GM18858 (cell line): ENCODE data around the gene CDX1.
"Not testable (repeated sequence)": the region's sequence is repeated elsewhere in the genome, so short reads cannot be mapped to it uniquely, and the experiment has no call there.

ENCODE experiments used
- ATAC-seq: cut with Tn5 transposase; IDR thresholded peaks from one replicate; pipeline ENCODE4 v1.9.1; 2021; ENCODE audit not compliant: unreplicated experiment

Gene CDX1

DNA sequence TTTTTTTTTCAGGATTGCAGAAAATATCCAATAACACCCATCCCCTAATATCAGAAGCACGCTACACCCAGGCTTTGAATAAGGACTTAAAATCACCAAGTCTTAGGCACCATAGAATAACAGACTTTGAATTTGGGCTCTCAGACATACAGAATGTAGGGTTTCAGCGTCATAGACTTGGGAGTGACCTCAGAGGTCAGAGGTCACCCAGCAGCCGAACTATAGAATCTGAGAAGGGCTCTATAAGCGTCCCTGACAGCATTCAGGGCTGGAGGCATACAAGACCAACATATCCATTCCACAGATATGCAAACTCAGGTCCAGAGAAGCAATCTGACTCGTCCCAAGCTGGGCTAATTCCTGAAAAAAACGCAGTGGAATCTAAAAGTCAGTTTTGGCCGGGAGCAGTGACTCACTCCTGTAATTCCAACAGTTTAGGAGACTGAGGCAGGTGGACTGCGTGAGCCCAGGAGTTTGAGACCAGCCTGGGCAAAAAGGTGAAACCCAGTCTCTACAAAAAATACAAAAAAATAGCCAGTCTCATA, 58.0 kb downstream of the CDX1 start:
- ATAC-seq = no peak

DNA sequence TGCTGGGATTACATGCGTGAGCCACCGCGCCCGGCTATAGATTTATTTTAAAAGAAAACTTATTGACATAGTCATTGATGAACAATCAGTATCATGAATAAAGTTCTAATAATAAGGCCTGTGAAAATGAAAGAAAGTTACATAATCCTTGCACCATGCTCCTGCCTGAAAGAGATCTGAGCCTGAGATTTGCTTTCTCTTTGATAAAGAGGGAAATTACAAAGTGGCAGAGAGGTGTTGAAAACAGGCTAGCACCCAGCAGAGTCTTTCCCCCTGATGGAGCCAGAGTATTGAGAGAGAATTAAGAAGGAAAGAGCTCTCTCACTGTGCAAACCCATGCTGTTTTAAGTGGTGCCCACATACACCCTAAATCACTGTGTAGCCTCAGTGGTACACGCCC, 60.5 kb downstream of the CDX1 start:
- ATAC-seq = no peak

DNA sequence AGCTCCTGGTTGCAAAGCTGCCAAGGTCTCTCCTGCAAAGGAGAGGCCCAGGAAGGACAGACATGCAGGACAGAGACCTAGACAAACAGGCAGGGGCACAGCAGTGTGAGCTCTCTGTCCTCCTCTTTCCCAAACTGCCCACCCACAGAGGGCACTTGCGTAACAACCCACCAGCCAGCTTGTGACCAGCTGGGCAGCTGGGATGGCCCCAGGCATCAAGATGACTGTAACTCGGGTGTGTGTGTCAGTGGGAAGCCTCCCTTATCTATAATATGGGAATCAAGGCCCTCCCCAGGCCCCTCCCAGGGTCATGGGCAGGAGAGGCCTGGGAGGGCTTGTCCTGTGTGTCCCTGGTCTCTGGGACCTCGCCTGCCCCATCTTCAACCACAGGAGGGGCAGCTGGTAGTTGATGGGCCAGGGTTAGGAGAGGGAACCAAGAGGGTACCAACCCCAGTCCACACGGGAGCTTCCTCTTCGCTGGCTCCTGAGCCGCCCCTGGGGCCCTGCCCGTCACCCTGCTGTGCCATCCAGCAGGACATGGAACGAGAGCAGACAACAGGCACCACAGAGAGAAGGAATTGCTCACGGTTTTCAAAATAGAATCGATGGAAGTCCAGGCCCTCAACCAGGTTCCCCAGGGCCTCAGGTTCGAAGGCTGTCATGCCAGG, 61.2 kb downstream of the CDX1 start:
- no peak for ATAC-seq

DNA sequence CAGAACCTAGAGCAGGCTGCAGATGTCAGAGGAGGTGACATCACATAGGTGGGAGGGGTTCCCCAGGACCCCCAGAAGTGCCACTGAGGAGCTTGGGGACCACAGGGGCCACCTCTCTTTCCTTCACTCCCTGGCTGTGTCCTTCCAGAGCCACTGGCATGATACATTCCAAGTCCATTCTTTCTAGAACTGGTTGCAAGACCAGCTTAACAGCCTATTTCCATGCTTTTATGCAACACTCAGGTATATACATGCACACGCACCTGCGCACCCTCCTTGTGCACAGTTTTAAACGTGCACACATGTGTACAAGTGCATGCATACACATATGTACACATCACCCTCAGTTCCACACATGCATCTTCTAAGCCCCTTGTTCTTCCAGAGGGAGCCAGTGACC, 63.0 kb downstream of the CDX1 start:
- no peak for ATAC-seq

DNA sequence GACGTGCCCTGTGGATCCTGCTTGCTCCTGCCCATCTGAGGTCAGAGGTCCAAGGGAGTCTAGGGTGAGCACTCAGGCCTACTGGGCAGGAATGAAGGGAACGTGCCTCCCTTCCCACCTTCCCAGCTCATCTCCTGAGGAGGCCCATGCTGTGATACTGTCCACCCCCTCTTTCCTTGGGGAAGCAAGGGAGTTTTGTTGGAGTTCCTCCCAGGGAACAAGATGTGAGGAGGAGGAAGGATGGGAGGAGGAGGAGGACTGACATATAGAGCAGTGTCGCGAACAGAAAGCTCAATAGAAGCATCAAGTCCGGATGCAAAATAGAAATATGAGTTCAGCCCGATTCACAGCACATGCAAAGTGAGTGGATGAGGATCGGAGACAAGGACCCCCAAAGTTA, 64.3 kb downstream of the CDX1 start:
- ATAC-seq = no peak

DNA sequence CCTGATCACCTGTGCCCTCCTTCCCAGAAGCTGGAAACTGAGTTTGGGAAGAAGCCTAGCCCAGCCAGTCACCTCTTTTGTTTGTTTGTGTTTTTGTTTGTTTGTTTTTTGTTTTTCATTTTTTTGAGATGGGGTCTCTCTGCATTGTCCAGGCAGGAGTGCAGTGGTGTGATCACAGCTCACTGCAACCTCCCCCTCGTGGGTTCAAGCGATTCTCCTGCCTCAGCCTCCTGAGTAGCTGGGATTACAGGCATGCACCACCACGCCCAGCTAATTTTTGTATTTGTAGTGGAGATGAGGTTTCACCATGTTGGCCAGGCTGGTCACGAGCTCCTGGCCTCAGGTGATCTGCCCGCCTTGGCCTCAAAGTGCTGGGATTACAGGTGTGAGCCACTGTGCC, 67.1 kb downstream of the CDX1 start:
- ATAC-seq = not testable (repeated sequence)
